HCT116 (cell line): ENCODE results near the gene ABTB1. TPM values are rescaled to one million over a fixed set of nuclear protein-coding genes. Genes with fewer than 3 reads are reported as not detected.
A peak's percentile ranks its signal among the peaks of the same experiment; 100 is the strongest.

Experiments used
- ATAC-seq: fragments of 200-7000 bp; cut with Tn5 transposase; 2 replicates; pipeline ENCODE4 v1.9.1; 2020; ENCODE audit warnings: mild to moderate bottlenecking, moderate library complexity
- BruUV-seq: library from RNA; stranded (reverse); fragments of 400-500 nt; replicated peaks from 2 replicates; lab custom pipeline; 2021; lab: Mats Ljungman, UMichigan
- CTCF ChIA-PET: fragments of 300-600 bp; sonication (Branson Sonifier 250); formaldehyde crosslinking; loops from one replicate; lab custom pipeline; 2021; ENCODE audit warnings: antibody characterized with exemption; lab: Charles Lee
- POLR2A ChIA-PET: fragments of 300-600, 350-600 bp; sonication (Branson Sonifier 250); formaldehyde crosslinking; loops from one replicate; lab custom pipeline; 2021; ENCODE audit warnings: antibody characterized with exemption; lab: Charles Lee
- RAD21 ChIA-PET, 2 experiments: fragments of 300-600 bp; sonication (Branson Sonifier 250); formaldehyde crosslinking; loops; one replicate each; lab custom pipeline; 2023; ENCODE audit warnings: low total read pairs in 2 of 2; ENCODE audit not compliant: uncharacterized antibody in 2 of 2, unreplicated experiment in 2 of 2, low non-redundant PET in 1 of 2; lab: Charles Lee
- DNase-seq: peaks from one replicate; pipeline ENCODE4 v3.0.0-alpha.2; 2010; ENCODE audit warnings: low read depth, low spot score
- H2AFZ ChIP-seq: fragments of 200-600 bp; shearing (Covaris generic), sonication (generic); 2 replicates; pipeline ENCODE4 v1.6.1; 2017; ENCODE audit warnings: low read depth, mixed run types, mixed read lengths, antibody characterized with exemption, low read length; ENCODE audit not compliant: poor library complexity, severe bottlenecking
- H3K27ac ChIP-seq: 2 replicates; pipeline ENCODE4 v1.5.1; 2012; ENCODE audit warnings: low read depth, low read length
- H3K27me3 ChIP-seq: fragments of 200-600 bp; sonication (generic); 2 replicates; pipeline ENCODE4 v1.6.1; 2016; ENCODE audit warnings: mixed run types, low read length, mixed read lengths; ENCODE audit not compliant: insufficient read depth
- H3K36me3 ChIP-seq, 2 experiments: fragments of 200-500 bp in 1 of 2; fragments of 200-600 bp in 1 of 2; sonication (Bioruptor generic) in 1 of 2; sonication (generic) in 1 of 2; 2 replicates each; pipeline versions ENCODE4 v1.5.1 to v1.6.1; 2014 to 2016; ENCODE audit warnings: low read length in 2 of 2, inconsistent platforms in 1 of 2, mixed read lengths in 1 of 2, mixed run types in 1 of 2; ENCODE audit not compliant: insufficient read depth in 2 of 2, control insufficient read depth in 1 of 2
- H3K4me1 ChIP-seq, 2 experiments: fragments of 200-600 bp in 1 of 2; sonication (generic) in 1 of 2; 2 replicates each; pipeline versions ENCODE4 v1.5.1 to v1.6.1; 2012 to 2017; ENCODE audit warnings: low read length in 2 of 2, inconsistent platforms in 1 of 2, mild to moderate bottlenecking in 1 of 2, mixed read lengths in 1 of 2, mixed run types in 1 of 2, moderate library complexity in 1 of 2; ENCODE audit not compliant: insufficient read depth in 2 of 2, control insufficient read depth in 1 of 2
- H3K4me2 ChIP-seq: fragments of 200-600 bp; sonication (generic); 2 replicates; pipeline ENCODE4 v1.6.1; 2017; ENCODE audit warnings: mixed run types, low read length, mixed read lengths
- H3K4me3 ChIP-seq, 2 experiments: fragments of 200-600 bp in 1 of 2; sonication (generic) in 1 of 2; replicated peaks in 1 of 2; 2 replicates each; pipeline ENCODE4 v1.5.1; 2011 to 2016; ENCODE audit warnings: low read length in 2 of 2, control low read depth in 1 of 2, low read depth in 1 of 2, mild to moderate bottlenecking in 1 of 2, mixed read lengths in 1 of 2, mixed run types in 1 of 2
- H3K79me2 ChIP-seq: fragments of 200-600 bp; sonication (generic); 2 replicates; pipeline ENCODE4 v1.6.1; 2017; ENCODE audit warnings: mild to moderate bottlenecking, mixed run types, low read length, moderate library complexity, mixed read lengths; ENCODE audit not compliant: insufficient read depth
- H3K9ac ChIP-seq: fragments of 200-600 bp; sonication (generic); 2 replicates; pipeline ENCODE4 v1.6.1; 2016; ENCODE audit warnings: low read length, mixed read lengths
- H3K9me2 ChIP-seq: fragments of 200-600 bp; sonication (generic), shearing (Covaris generic); 2 replicates; pipeline ENCODE4 v1.6.1; 2017; ENCODE audit warnings: mixed run types, mild to moderate bottlenecking, moderate library complexity; ENCODE audit not compliant: insufficient read depth
- H3K9me3 ChIP-seq, 2 experiments: fragments of 200-500 bp in 1 of 2; fragments of 200-600 bp in 1 of 2; sonication (Bioruptor generic) in 1 of 2; sonication (generic) in 1 of 2; 2 replicates each; pipeline ENCODE4 v1.6.1; 2014 to 2017; ENCODE audit warnings: low read length in 2 of 2, mixed read lengths in 2 of 2, inconsistent platforms in 1 of 2, low read depth in 1 of 2, mild to moderate bottlenecking in 1 of 2, mixed run types in 1 of 2, moderate library complexity in 1 of 2; ENCODE audit not compliant: control insufficient read depth in 1 of 2, insufficient read depth in 1 of 2
- H4K20me1 ChIP-seq: fragments of 200-600 bp; sonication (generic), shearing (Covaris generic); 2 replicates; pipeline ENCODE4 v1.6.1; 2017; ENCODE audit warnings: mixed run types, mild to moderate bottlenecking, moderate library complexity; ENCODE audit not compliant: insufficient read depth
- CBX3 ChIP-seq: IDR thresholded peaks from 2 replicates; pipeline ENCODE4 v1.6.1; 2012; ENCODE audit warnings: low read depth
- CEBPB ChIP-seq: IDR thresholded peaks from 2 replicates; pipeline ENCODE4 v1.6.1; 2012; ENCODE audit warnings: low read depth
- ELF1 ChIP-seq: IDR thresholded peaks from 2 replicates; pipeline ENCODE4 v1.6.1; 2012; ENCODE audit warnings: low read depth, borderline replicate concordance
- EZH2 ChIP-seq: fragments of 200-600 bp; sonication (generic); IDR thresholded peaks from 2 replicates; pipeline ENCODE4 v1.6.1; 2017; ENCODE audit warnings: antibody characterized with exemption, mixed run types
- EZH2phosphoT487 ChIP-seq: fragments of 200-600 bp; IDR thresholded peaks from 2 replicates; pipeline ENCODE4 v1.6.1; 2018; ENCODE audit warnings: antibody characterized with exemption, borderline replicate concordance
- JUND ChIP-seq: IDR thresholded peaks from 2 replicates; pipeline ENCODE4 v1.6.1; 2012
- POLR2A ChIP-seq: IDR thresholded peaks from 2 replicates; pipeline ENCODE4 v1.7.0; 2011; ENCODE audit warnings: borderline replicate concordance; ENCODE audit not compliant: insufficient read depth, insufficient read length; ENCODE audit errors: extremely low read depth
- POLR2AphosphoS5 ChIP-seq: IDR thresholded peaks from 2 replicates; pipeline ENCODE4 v1.6.1; 2011; ENCODE audit warnings: mild to moderate bottlenecking, low read depth, low read length, moderate library complexity
- RAD21 ChIP-seq: IDR thresholded peaks from 2 replicates; pipeline ENCODE4 v1.6.1; 2012; ENCODE audit warnings: low read depth, mild to moderate bottlenecking
- SP1 ChIP-seq: IDR thresholded peaks from 2 replicates; pipeline ENCODE4 v1.6.1; 2012; ENCODE audit warnings: low read depth
- SRF ChIP-seq: IDR thresholded peaks from 2 replicates; pipeline ENCODE4 v1.6.1; 2012; ENCODE audit warnings: low read depth
- TCF7L2 ChIP-seq: IDR thresholded peaks from 2 replicates; pipeline ENCODE4 v1.7.0; 2011; ENCODE audit warnings: borderline replicate concordance, inconsistent platforms; ENCODE audit not compliant: insufficient read depth, insufficient read length; ENCODE audit errors: extremely low read depth
- YY1 ChIP-seq: IDR thresholded peaks from 2 replicates; pipeline ENCODE4 v1.6.1; 2011; ENCODE audit warnings: low read length, low read depth, moderate library complexity, mild to moderate bottlenecking; ENCODE audit not compliant: insufficient replicate concordance; ENCODE audit errors: extremely low read depth
- ZFX ChIP-seq: fragments of 450-650 bp; IDR thresholded peaks from 2 replicates; pipeline ENCODE4 v1.6.1; 2017
- ZNF274 ChIP-seq: fragments of 200-500 bp; sonication (Bioruptor generic); IDR thresholded peaks from 2 replicates; pipeline ENCODE4 v1.6.1; 2014; ENCODE audit warnings: mild to moderate bottlenecking, low read depth, low read length, inconsistent platforms
- intact Hi-C: fragments of 100-400 bp; cut with micrococcal nuclease; formaldehyde crosslinking; loops from 2 replicates; pipeline ENCODE4 v1.10.0; 2022
- total RNA-seq: library from RNA; stranded (reverse); gene quantifications from one replicate; pipeline ENCODE4 v1.2.1, GENCODE V29; 2021; ENCODE audit not compliant: unreplicated experiment
- TF ChIP-seq, protein P1 (sequence below): IDR thresholded peaks from 2 replicates; pipeline ENCODE4 v1.6.1; 2011; ENCODE audit warnings: mild to moderate bottlenecking, low read length, moderate library complexity; ENCODE audit not compliant: insufficient replicate concordance; ENCODE audit errors: extremely low read depth
- TF ChIP-seq, protein P2 (sequence below): IDR thresholded peaks from 2 replicates; pipeline ENCODE4 v1.6.1; 2012; ENCODE audit warnings: low read depth
- TF ChIP-seq, protein P3 (sequence below): IDR thresholded peaks from 2 replicates; pipeline ENCODE4 v1.6.1; 2012

Gene ABTB1
- total RNA-seq, 1 experiment from 2014 or later, result 19.4 TPM

DNA sequence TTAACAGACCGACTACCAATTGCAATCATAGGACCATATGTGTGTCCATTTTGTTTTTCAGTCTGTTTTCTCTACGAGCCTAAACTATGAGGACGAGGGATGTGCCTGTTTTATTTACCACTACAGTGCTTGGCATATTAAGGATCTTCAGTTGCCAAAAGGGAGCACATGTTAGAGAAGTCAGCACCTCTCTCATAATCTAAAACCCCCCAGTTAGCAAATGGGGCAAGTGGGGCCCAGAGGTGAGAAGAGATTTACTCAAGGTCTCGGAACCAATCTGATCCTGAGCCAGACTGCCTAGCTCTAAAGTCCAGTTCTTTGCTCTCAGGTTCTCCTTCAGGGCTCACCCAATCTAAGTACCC is 44.3 kb upstream of the ABTB1 start:
- Histone ChIP-seq H3K27me3 (peaks cover 21% of the 10 kb centered on the region), H3K9me2 (no peaks in the 10 kb centered on the region), H3K4me1 (peaks cover 0 to 4% of the 10 kb centered on the region in 2 experiments; a peak in 1 of 4 replicates), H3K27ac (no peak overlapping the region), H3K79me2 (no peaks in the 10 kb centered on the region), H3K4me3 (no peak overlapping the region), H3K9ac (no peak overlapping the region), H3K36me3 (no peaks in the 10 kb centered on the region), H3K4me2 (no peak overlapping the region), H3K9me3 (no peaks in the 10 kb centered on the region), H2AFZ (peak overlapping the region; percentile 71), H4K20me1 (no peaks in the 10 kb centered on the region)
- intact Hi-C loops, result no loop called here
- BruUV-seq, result no TSS peak
- POLR2A ChIA-PET, result no interaction called here
- RAD21 ChIA-PET, result no interaction called here
- ATAC-seq (no peak), DNase-seq (no peak)
- TF ChIP-seq ZFX, result no peak
- TF ChIP-seq, protein P1, sequence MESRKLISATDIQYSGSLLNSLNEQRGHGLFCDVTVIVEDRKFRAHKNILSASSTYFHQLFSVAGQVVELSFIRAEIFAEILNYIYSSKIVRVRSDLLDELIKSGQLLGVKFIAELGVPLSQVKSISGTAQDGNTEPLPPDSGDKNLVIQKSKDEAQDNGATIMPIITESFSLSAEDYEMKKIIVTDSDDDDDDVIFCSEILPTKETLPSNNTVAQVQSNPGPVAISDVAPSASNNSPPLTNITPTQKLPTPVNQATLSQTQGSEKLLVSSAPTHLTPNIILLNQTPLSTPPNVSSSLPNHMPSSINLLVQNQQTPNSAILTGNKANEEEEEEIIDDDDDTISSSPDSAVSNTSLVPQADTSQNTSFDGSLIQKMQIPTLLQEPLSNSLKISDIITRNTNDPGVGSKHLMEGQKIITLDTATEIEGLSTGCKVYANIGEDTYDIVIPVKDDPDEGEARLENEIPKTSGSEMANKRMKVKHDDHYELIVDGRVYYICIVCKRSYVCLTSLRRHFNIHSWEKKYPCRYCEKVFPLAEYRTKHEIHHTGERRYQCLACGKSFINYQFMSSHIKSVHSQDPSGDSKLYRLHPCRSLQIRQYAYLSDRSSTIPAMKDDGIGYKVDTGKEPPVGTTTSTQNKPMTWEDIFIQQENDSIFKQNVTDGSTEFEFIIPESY, result no peak
- TF ChIP-seq EZH2, result no peak
- no peak for TF ChIP-seq ZNF274
- TF ChIP-seq TCF7L2, result no peak
- no peak for TF ChIP-seq CBX3
- TF ChIP-seq, protein P2, sequence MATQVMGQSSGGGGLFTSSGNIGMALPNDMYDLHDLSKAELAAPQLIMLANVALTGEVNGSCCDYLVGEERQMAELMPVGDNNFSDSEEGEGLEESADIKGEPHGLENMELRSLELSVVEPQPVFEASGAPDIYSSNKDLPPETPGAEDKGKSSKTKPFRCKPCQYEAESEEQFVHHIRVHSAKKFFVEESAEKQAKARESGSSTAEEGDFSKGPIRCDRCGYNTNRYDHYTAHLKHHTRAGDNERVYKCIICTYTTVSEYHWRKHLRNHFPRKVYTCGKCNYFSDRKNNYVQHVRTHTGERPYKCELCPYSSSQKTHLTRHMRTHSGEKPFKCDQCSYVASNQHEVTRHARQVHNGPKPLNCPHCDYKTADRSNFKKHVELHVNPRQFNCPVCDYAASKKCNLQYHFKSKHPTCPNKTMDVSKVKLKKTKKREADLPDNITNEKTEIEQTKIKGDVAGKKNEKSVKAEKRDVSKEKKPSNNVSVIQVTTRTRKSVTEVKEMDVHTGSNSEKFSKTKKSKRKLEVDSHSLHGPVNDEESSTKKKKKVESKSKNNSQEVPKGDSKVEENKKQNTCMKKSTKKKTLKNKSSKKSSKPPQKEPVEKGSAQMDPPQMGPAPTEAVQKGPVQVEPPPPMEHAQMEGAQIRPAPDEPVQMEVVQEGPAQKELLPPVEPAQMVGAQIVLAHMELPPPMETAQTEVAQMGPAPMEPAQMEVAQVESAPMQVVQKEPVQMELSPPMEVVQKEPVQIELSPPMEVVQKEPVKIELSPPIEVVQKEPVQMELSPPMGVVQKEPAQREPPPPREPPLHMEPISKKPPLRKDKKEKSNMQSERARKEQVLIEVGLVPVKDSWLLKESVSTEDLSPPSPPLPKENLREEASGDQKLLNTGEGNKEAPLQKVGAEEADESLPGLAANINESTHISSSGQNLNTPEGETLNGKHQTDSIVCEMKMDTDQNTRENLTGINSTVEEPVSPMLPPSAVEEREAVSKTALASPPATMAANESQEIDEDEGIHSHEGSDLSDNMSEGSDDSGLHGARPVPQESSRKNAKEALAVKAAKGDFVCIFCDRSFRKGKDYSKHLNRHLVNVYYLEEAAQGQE, result no peak
- no peak for TF ChIP-seq RAD21
- TF ChIP-seq POLR2AphosphoS5, result no peak
- no peak for TF ChIP-seq CEBPB
- TF ChIP-seq SRF, result no peak
- no peak for TF ChIP-seq ELF1
- TF ChIP-seq JUND, result no peak
- TF ChIP-seq EZH2phosphoT487, result no peak
- TF ChIP-seq SP1, result no peak
- no peak for TF ChIP-seq YY1
- TF ChIP-seq, protein P3, sequence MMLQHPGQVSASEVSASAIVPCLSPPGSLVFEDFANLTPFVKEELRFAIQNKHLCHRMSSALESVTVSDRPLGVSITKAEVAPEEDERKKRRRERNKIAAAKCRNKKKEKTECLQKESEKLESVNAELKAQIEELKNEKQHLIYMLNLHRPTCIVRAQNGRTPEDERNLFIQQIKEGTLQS, result no peak
- no peak for TF ChIP-seq POLR2A
- CTCF ChIA-PET, result no interaction called here
